HG02763 (cell line): ENCODE measurements around the gene RABGGTA.
"Not testable (repeated sequence)": the region's sequence is repeated elsewhere in the genome, so short reads cannot be mapped to it uniquely, and the experiment has no call there.

Source experiments
- ATAC-seq: cut with Tn5 transposase; IDR thresholded peaks from one replicate; pipeline ENCODE4 v1.9.1; 2021; ENCODE audit warnings: mild to moderate bottlenecking, moderate library complexity; ENCODE audit not compliant: unreplicated experiment

The RABGGTA gene

GRCh38 chr14:24222987-24223386 is 48.4 kb downstream of the RABGGTA start:
- ATAC-seq = not testable (repeated sequence)

GRCh38 chr14:24219521-24219920 is 51.9 kb downstream of the RABGGTA start:
- ATAC-seq = no peak

GRCh38 chr14:24219080-24219479 is 52.3 kb downstream of the RABGGTA start:
- ATAC-seq = no peak

GRCh38 chr14:24216876-24217275 is 54.5 kb downstream of the RABGGTA start:
- ATAC-seq = not testable (repeated sequence)

GRCh38 chr14:24216345-24216699 is 55.1 kb downstream of the RABGGTA start:
- ATAC-seq = no peak
